KOPT-K1 (cell line): ENCODE measurements around the gene NAGLU.
A peak's percentile ranks its signal among the peaks of the same experiment; 100 is the strongest.

Experiments used
- H3K27ac ChIP-seq: fragments of 200-600 bp; sonication (generic); 2 replicates; pipeline ENCODE4 v1.5.1; 2016; ENCODE audit warnings: antibody characterized with exemption, mild to moderate bottlenecking, low read depth, low read length; ENCODE audit not compliant: poor library complexity, severe bottlenecking
- H3K36me3 ChIP-seq: fragments of 200-600 bp; sonication (generic); 2 replicates; pipeline ENCODE4 v1.5.1; 2017; ENCODE audit warnings: antibody characterized with exemption, mild to moderate bottlenecking, low read length, moderate library complexity; ENCODE audit not compliant: insufficient read depth
- H3K9me3 ChIP-seq: fragments of 200-600 bp; sonication (generic); 2 replicates; pipeline ENCODE4 v1.5.1; 2017; ENCODE audit warnings: antibody characterized with exemption, low read length, mild to moderate bottlenecking; ENCODE audit not compliant: insufficient read depth, poor library complexity, severe bottlenecking

Gene NAGLU

GRCh38 chr17:42517516-42517915 lies 18.5 kb upstream of the NAGLU start:
- Histone ChIP-seq H3K36me3 (no peaks in the 10 kb centered on the region), H3K9me3 (no peaks in the 10 kb centered on the region), H3K27ac (no peak overlapping the region)

- Histone ChIP-seq H3K9me3 (no peaks in the 10 kb centered on the region), H3K27ac (no peak overlapping the region), H3K36me3 (no peaks in the 10 kb centered on the region)
Measured at GRCh38 chr17:42518046-42518754, 17.8 kb upstream of the NAGLU start.

- Histone ChIP-seq H3K9me3 (no peaks in the 10 kb centered on the region), H3K36me3 (no peaks in the 10 kb centered on the region), H3K27ac (no peak overlapping the region)
Measured at GRCh38 chr17:42518755-42519545, 17.1 kb upstream of the NAGLU start.

GRCh38 chr17:42519546-42520491 lies 16.2 kb upstream of the NAGLU start:
- Histone ChIP-seq H3K36me3 (no peaks in the 10 kb centered on the region), H3K27ac (no peak overlapping the region), H3K9me3 (no peaks in the 10 kb centered on the region)

- Histone ChIP-seq H3K27ac (no peak overlapping the region), H3K9me3 (no peaks in the 10 kb centered on the region), H3K36me3 (no peaks in the 10 kb centered on the region)
Measured at GRCh38 chr17:42520540-42520951, 15.5 kb upstream of the NAGLU start.

GRCh38 chr17:42521036-42521435 lies 15.0 kb upstream of the NAGLU start:
- no peaks in the 10 kb centered on the region for H3K36me3 ChIP-seq
- no peaks in the 10 kb centered on the region for H3K9me3 ChIP-seq
- no peak overlapping the region for H3K27ac ChIP-seq

- Histone ChIP-seq H3K36me3 (no peaks in the 10 kb centered on the region), H3K27ac (no peak overlapping the region), H3K9me3 (no peaks in the 10 kb centered on the region)
Measured at GRCh38 chr17:42521666-42522262, 14.3 kb upstream of the NAGLU start.

- Histone ChIP-seq H3K36me3 (no peaks in the 10 kb centered on the region), H3K9me3 (no peaks in the 10 kb centered on the region), H3K27ac (no peak overlapping the region)
Measured at GRCh38 chr17:42522263-42522790, 13.7 kb upstream of the NAGLU start.

GRCh38 chr17:42522798-42523278 lies 13.2 kb upstream of the NAGLU start:
- H3K27ac ChIP-seq: no peak overlapping the region
- no peaks in the 10 kb centered on the region for H3K36me3 ChIP-seq
- H3K9me3 ChIP-seq: no peaks in the 10 kb centered on the region

GRCh38 chr17:42525221-42525620 lies 10.8 kb upstream of the NAGLU start:
- no peak overlapping the region for H3K27ac ChIP-seq
- no peaks in the 10 kb centered on the region for H3K9me3 ChIP-seq
- no peaks in the 10 kb centered on the region for H3K36me3 ChIP-seq

- no peak overlapping the region for H3K27ac ChIP-seq
- H3K36me3 ChIP-seq: no peaks in the 10 kb centered on the region
- no peaks in the 10 kb centered on the region for H3K9me3 ChIP-seq
Measured at GRCh38 chr17:42526031-42526444, 10.0 kb upstream of the NAGLU start.

- Histone ChIP-seq H3K27ac (no peak overlapping the region), H3K9me3 (no peaks in the 10 kb centered on the region), H3K36me3 (no peaks in the 10 kb centered on the region)
Measured at GRCh38 chr17:42527932-42528331, 8.1 kb upstream of the NAGLU start.

GRCh38 chr17:42529061-42529460 lies 7.0 kb upstream of the NAGLU start:
- Histone ChIP-seq H3K36me3 (no peaks in the 10 kb centered on the region), H3K9me3 (no peaks in the 10 kb centered on the region), H3K27ac (peak overlapping the region; percentile 79)

GRCh38 chr17:42530952-42531454 lies 5.0 kb upstream of the NAGLU start:
- no peaks in the 10 kb centered on the region for H3K9me3 ChIP-seq
- peak overlapping the region; percentile 79 for H3K27ac ChIP-seq
- no peaks in the 10 kb centered on the region for H3K36me3 ChIP-seq
